ACC112 (cell line): ENCODE results near the gene CRISPLD2.
A peak's percentile ranks its signal among the peaks of the same experiment; 100 is the strongest.

Experiments used
- H2AFZ ChIP-seq: fragments of 200-600 bp; sonication (generic); one replicate; pipeline ENCODE4 v1.6.0; 2017; ENCODE audit warnings: antibody characterized with exemption, low read length; ENCODE audit not compliant: unreplicated experiment
- H3K27ac ChIP-seq: fragments of 200-600 bp; sonication (generic); 2 replicates; pipeline ENCODE4 v1.5.1; 2014; ENCODE audit warnings: low read depth, mild to moderate bottlenecking, antibody characterized with exemption, low read length, moderate library complexity
- H3K27me3 ChIP-seq: fragments of 200-600 bp; sonication (generic); 2 replicates; pipeline ENCODE4 v1.6.1; 2014; ENCODE audit warnings: mild to moderate bottlenecking, antibody characterized with exemption, low read length, moderate library complexity, mixed read lengths; ENCODE audit not compliant: insufficient read depth
- H3K36me3 ChIP-seq: fragments of 200-600 bp; sonication (generic); 2 replicates; pipeline ENCODE4 v1.6.1; 2016; ENCODE audit warnings: mild to moderate bottlenecking, antibody characterized with exemption, low read length, moderate library complexity, mixed read lengths; ENCODE audit not compliant: insufficient read depth
- H3K4me1 ChIP-seq: fragments of 200-600 bp; sonication (generic); one replicate; pipeline ENCODE4 v1.6.1; 2016; ENCODE audit warnings: low read length, mixed read lengths; ENCODE audit not compliant: insufficient read depth, unreplicated experiment, control insufficient read depth
- H3K4me3 ChIP-seq: fragments of 200-600 bp; sonication (generic); 2 replicates; pipeline ENCODE4 v1.5.1; 2014; ENCODE audit warnings: mild to moderate bottlenecking, low read depth, low read length
- H3K79me2 ChIP-seq: fragments of 200-600 bp; sonication (generic); one replicate; pipeline ENCODE4 v1.6.0; 2016; ENCODE audit warnings: low read length; ENCODE audit not compliant: control insufficient read depth, unreplicated experiment, insufficient read depth

Gene CRISPLD2

DNA sequence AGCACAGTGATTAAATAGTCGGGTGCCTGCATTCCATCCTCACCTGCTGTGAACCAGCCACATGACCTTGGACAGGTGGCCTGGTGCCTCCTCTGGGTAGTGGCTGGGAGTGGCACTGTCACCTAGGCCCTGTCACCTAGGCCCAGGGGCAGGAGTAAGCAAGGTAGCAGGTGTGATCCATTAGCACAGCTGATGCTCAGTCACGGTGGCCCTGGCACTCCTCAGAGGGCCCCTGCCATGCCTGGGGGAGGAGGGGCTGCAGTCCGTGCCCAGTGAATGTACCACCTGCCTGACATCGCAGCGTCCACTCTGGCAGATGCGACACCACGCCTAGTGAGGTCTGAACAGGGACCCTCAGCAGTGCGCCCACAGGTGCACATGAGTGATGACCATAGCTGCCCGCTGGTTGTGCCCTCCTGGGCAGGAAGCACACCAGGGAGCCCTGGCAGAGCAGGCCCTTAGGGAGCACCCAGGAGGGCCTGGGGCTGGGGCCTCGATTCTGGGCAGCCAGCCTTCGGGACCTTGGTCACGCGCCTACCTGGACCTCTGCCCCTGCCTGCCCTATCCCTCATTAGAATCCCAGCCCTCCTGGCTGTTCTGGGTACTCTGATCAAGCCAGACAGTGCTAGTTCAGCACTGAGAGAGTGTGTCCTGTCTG, 33.1 kb upstream of the CRISPLD2 start:
- H3K27ac ChIP-seq = no peak overlapping the region
- H3K4me3 ChIP-seq = no peak overlapping the region
- no peaks in the 10 kb centered on the region for H3K36me3 ChIP-seq
- H3K27me3 ChIP-seq = no peaks in the 10 kb centered on the region
- H3K4me1 ChIP-seq = peaks cover 4% of the 10 kb centered on the region
- H2AFZ ChIP-seq = no peak overlapping the region
- H3K79me2 ChIP-seq = no peaks in the 10 kb centered on the region

DNA sequence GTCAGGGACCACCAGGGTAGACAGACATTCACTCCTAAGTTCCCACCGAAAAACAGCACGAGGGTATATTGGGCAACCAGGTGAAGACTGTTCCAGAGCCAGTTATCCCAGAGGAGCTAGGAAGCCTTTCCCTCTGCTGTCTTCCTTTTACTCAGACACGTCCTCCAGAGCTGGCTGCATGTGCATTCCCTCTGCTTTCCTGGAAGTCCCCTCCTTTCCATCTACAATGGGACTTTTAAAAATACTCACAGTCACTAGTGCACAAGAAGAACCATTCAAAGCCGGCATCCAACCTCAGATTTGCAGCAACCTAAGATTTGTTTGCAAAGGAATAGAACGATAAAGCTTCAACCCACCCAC, 32.5 kb upstream of the CRISPLD2 start:
- no peaks in the 10 kb centered on the region for H3K27me3 ChIP-seq
- H3K27ac ChIP-seq = no peak overlapping the region
- H3K36me3 ChIP-seq = no peaks in the 10 kb centered on the region
- H3K4me1 ChIP-seq = peaks cover 4% of the 10 kb centered on the region
- no peak overlapping the region for H3K4me3 ChIP-seq
- no peaks in the 10 kb centered on the region for H3K79me2 ChIP-seq
- no peak overlapping the region for H2AFZ ChIP-seq

DNA sequence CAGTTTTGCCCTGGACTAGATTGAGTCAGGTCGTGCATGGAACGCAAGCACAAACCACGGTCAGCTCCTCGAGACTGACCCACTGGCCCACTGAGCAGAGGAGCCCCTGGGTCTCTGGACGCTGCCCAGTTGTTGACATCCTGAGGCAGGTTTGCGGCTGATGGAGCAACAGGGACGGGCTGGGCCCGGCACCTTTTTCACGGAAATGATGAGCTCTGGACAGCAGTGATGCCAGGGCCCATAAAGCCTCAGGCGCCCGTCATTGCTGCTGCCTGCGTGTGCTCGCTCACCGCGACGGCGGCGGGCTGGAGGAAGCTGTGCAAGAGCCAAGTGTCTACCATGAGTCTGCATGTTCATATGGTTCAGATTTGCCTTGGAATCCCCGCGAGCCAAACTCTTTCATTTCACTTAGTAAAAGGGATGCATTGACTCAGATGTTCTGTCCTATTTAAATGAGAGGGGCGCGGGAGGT, 30.8 kb upstream of the CRISPLD2 start:
- Histone ChIP-seq H3K36me3 (no peaks in the 10 kb centered on the region), H2AFZ (no peak overlapping the region), H3K4me1 (peaks cover 4% of the 10 kb centered on the region), H3K4me3 (no peak overlapping the region), H3K27ac (no peak overlapping the region), H3K79me2 (no peaks in the 10 kb centered on the region), H3K27me3 (no peaks in the 10 kb centered on the region)

DNA sequence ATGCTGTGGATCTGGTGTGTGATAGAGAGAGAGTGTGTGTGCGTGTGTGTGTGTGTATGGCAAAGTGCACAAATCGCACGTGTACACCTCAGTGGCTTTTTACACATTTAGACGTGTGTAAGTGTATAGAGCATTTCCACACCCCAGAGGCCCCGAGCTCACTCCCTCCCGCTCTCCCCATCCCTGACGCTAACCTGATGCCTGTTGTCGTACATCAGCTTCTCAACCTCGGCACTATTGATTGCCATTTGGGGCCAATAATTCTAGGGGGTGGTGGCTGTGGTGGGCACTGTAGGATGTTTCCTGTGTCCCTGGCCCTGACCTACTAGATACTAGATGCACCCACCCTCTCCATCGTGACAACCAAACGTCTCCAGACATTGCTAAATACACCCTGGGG, 30.4 kb upstream of the CRISPLD2 start:
- H3K27ac ChIP-seq = no peak overlapping the region
- H3K36me3 ChIP-seq = no peaks in the 10 kb centered on the region
- peaks cover 4% of the 10 kb centered on the region for H3K4me1 ChIP-seq
- no peaks in the 10 kb centered on the region for H3K79me2 ChIP-seq
- H3K27me3 ChIP-seq = no peaks in the 10 kb centered on the region
- H2AFZ ChIP-seq = no peak overlapping the region
- H3K4me3 ChIP-seq = no peak overlapping the region

DNA sequence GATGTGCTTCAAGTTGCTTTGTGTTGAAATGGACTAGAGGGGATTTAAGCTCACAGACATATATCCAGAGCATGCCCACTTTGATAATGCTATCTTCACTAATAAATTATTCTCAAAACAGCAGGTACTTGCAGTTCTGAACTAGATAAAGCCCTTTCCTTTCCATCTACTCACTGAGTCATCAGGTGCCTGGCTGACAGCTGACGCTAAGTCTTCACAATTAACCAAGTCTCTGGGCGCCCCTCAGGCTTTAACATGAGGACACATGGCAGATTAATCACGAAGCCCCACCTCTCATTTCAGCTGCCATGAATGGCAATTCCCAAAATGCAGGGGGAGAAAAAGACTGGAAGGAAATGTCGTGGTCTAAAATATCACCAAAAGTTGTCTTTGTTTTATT, 29.5 kb upstream of the CRISPLD2 start:
- Histone ChIP-seq H3K4me1 (peaks cover 7% of the 10 kb centered on the region), H3K27me3 (no peaks in the 10 kb centered on the region), H3K4me3 (no peak overlapping the region), H3K27ac (no peak overlapping the region), H3K79me2 (no peaks in the 10 kb centered on the region), H3K36me3 (no peaks in the 10 kb centered on the region), H2AFZ (no peak overlapping the region)

DNA sequence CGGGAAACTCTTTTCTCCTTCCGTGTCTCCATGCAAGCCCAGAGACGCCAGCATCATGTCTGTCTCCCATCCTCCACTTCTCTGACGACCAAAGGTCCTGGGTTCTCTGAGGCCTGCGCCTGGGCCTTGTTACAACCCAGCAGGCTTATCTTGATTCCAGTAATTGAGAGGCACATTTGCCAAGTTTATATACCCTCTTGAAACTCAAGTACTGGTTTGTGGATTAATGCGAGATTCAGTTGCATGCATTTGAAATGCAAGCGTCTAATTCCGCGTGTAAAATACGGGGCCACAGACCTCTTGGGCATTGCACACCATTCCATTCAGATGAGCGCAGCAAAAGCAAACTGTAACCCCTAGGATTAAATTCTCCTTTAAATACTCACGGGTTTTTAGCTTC, 28.7 kb upstream of the CRISPLD2 start:
- H2AFZ ChIP-seq = no peak overlapping the region
- H3K27ac ChIP-seq = no peak overlapping the region
- no peaks in the 10 kb centered on the region for H3K36me3 ChIP-seq
- H3K27me3 ChIP-seq = no peaks in the 10 kb centered on the region
- no peaks in the 10 kb centered on the region for H3K79me2 ChIP-seq
- H3K4me1 ChIP-seq = peaks cover 4% of the 10 kb centered on the region
- no peak overlapping the region for H3K4me3 ChIP-seq

DNA sequence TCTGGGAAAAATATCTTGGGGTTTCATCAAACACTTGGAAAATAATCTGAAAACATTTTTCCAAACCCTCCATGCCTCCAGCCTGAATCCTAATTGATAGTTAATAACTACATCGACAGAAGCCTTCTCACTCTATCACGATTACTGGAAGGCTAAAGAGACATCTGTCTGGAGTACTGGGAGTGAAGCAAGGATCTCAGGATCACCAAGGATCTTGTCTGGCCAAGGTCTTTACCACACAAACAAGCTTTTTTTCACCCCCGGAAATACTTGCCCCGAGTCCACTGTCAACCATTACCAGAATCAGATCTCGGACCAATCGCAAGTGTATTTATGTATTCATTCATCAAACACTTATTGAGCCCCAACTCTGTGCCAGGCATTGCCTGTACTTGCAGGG, 28.3 kb upstream of the CRISPLD2 start:
- H3K4me1 ChIP-seq = peaks cover 4% of the 10 kb centered on the region
- H3K27ac ChIP-seq = no peak overlapping the region
- H2AFZ ChIP-seq = no peak overlapping the region
- no peaks in the 10 kb centered on the region for H3K36me3 ChIP-seq
- no peaks in the 10 kb centered on the region for H3K27me3 ChIP-seq
- no peaks in the 10 kb centered on the region for H3K79me2 ChIP-seq
- H3K4me3 ChIP-seq = no peak overlapping the region

DNA sequence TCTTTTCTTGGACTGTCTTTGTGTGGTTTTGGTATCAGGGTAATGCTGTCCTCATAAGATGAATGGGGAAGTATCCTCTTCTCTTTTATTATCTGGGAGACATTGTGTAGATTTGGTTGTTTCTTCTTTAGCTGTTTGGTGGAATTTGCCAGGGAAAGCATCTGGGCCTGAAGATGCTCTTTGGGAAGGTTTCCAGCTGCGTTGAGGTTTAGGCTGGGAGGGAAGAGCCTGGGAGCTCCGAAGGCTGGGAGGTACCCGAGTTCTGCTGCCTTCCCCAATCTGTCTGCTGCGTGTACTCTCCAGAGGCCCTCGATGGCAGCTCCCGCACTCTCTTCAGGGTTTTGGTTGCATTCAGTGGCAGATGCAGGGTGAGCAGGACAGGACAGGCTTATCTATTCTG, 25.6 kb upstream of the CRISPLD2 start:
- no peaks in the 10 kb centered on the region for H3K79me2 ChIP-seq
- H3K36me3 ChIP-seq = no peaks in the 10 kb centered on the region
- no peak overlapping the region for H3K4me3 ChIP-seq
- H2AFZ ChIP-seq = no peak overlapping the region
- no peaks in the 10 kb centered on the region for H3K27me3 ChIP-seq
- no peak overlapping the region for H3K27ac ChIP-seq
- H3K4me1 ChIP-seq = peaks cover 4% of the 10 kb centered on the region

DNA sequence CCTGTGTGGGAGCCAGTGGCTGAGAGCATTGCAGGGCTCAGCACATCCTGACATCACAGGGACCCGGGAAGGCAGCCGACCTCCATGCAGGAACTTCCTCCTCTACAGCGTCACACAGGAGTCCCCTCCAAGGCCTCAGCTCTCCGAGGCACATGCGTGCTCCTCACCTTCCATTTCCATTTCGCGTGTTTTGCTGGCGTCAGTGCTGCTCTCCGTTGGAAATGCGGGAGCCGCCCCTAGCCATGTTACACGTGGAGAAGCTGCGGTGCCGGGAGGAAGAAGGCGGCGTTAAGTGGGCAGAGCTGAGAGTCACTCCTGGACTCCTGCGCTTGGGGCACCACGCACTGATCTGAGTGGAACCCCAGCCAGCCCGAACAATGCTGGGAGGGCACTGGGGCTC, 25.2 kb upstream of the CRISPLD2 start:
- Histone ChIP-seq H3K27ac (no peak overlapping the region), H3K36me3 (no peaks in the 10 kb centered on the region), H3K4me3 (no peak overlapping the region), H2AFZ (no peak overlapping the region), H3K79me2 (no peaks in the 10 kb centered on the region), H3K27me3 (no peaks in the 10 kb centered on the region), H3K4me1 (peaks cover 4% of the 10 kb centered on the region)

DNA sequence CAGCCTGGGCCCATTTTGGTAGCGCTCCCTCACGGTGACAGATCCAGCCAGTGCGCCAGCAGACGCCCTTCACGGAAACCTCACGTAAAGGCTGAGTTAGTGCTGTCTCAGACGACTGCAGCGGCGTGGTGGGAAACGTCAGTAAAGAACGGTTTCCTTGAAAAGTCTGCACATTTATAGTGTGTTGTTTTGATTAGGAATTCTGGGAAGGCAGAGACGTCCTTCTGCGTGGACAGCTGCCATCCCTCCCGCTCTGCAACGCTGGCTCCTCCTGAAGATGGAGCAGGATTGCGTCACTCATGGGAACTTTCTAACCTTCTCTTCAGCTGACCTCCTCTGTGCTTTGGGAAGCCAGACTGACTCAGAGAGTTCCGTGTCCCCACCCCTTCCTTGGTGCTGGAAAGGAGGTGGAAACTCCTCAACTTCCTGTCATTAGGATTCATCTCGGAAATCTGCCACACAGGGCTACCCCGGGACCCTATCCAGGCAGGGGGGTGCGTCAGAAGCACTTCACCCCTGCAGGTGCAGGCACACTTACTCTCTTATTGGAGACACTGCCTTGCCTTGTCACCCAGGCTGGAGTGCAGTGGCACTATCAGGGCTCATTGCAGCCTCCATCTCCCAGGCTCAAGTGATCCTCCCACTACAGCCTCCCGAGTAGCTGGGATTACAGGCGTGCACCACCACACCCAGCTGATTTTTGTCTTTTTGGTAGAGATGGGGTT, 24.3 kb upstream of the CRISPLD2 start:
- no peaks in the 10 kb centered on the region for H3K27me3 ChIP-seq
- peak overlapping the region; percentile 53 for H3K4me3 ChIP-seq
- H3K27ac ChIP-seq = peak overlapping the region; percentile 68
- H3K79me2 ChIP-seq = no peaks in the 10 kb centered on the region
- peaks cover 4% of the 10 kb centered on the region for H3K4me1 ChIP-seq
- no peak overlapping the region for H2AFZ ChIP-seq
- H3K36me3 ChIP-seq = no peaks in the 10 kb centered on the region
